Right cardiac atrium (tissue), 5 donors: ENCODE results near the gene ANKRD34A. TPM values are rescaled to one million over a fixed set of nuclear protein-coding genes. Genes with fewer than 3 reads are reported as not detected.

Experiments
- ATAC-seq, 2 donors: fragments of 200-7000 bp; cut with Tn5 transposase; one replicate each; pipeline versions ENCODE4 v1.8.0 to v1.9.1; 2020; ENCODE audit warnings: moderate library complexity in 2 of 2, mild to moderate bottlenecking in 1 of 2
- DNase-seq, 3 donors: peaks; one replicate each; pipeline ENCODE4 v3.0.0-alpha.2; 2020
- H3K27ac ChIP-seq: one replicate; pipeline ENCODE4 v1.5.1; 2013; ENCODE audit warnings: mild to moderate bottlenecking, low read length, control low read depth, moderate library complexity
- H3K27me3 ChIP-seq: one replicate; pipeline ENCODE4 v1.6.1; 2013; ENCODE audit not compliant: control insufficient read depth, insufficient read depth
- H3K4me1 ChIP-seq: one replicate; pipeline ENCODE4 v1.6.1; 2013; ENCODE audit warnings: low read length; ENCODE audit not compliant: control insufficient read depth, insufficient read depth
- H3K4me3 ChIP-seq: one replicate; pipeline ENCODE4 v1.5.1; 2013; ENCODE audit warnings: low read length, control low read depth
- H3K9me3 ChIP-seq: one replicate; pipeline ENCODE4 v1.6.1; 2013; ENCODE audit warnings: low read length; ENCODE audit not compliant: control insufficient read depth
- WGBS: extraction: QIAGEN DNeasy Blood & Tissue Kit; methylation state at CpG from one replicate; pipeline ENCODE4 v1.1.7; 2013; 5-methylcytosine and 5-hydroxymethylcytosine counted together
- intact Hi-C, 4 donors: fragments of 100-400 bp; cut with DNase I; formaldehyde crosslinking; loops; one replicate each; pipeline versions ENCODE4 v1.11.0 to v1.14.0; 2022 to 2023
- polyA plus RNA-seq: library from polyadenylated mRNA; stranded (reverse); fragments of 200-250 nt; gene quantifications from one replicate; pipeline ENCODE4 v1.2.3, GENCODE V29; 2013
- total RNA-seq, 4 donors: library from RNA; stranded (reverse); fragmentation: NEBNext Ultra II Directional; extraction: Animal tissue kit (Norgen Biotek cat#: 25700); gene quantifications; one replicate each; pipeline ENCODE4 v1.2.1, GENCODE V29; 2021
- donor health status: healthy with polysubstance abuse.
- donor health status: DM: no; HTN: yes; CAD: no.
- donor health status: DM: no; HTN: no; CAD: no.
- donor health status: DM: no; HTN: yes; CAD: no; lungs with severe emphysema.
- donor health status: DM: yes; HTN: yes; CAD: no.

Gene ANKRD34A
- total and polyA plus RNA-seq, 5 donors = 1.7 to 3.9 (median 3.6) TPM

GRCh38 chr1:145988773-145989172, 24.4 kb upstream of the ANKRD34A start:
- no peak for DNase-seq
- 56% methylated on average over 5 of the region's 5 CpGs for WGBS
- ATAC-seq = no peak
- Histone ChIP-seq H3K4me3 (no peak overlapping the region), H3K27me3 (no peaks in the 10 kb centered on the region), H3K9me3 (no peaks in the 10 kb centered on the region), H3K4me1 (peaks cover 18% of the 10 kb centered on the region), H3K27ac (peak overlapping the region; percentile 85)
- intact Hi-C loops = no loop called here

- Histone ChIP-seq H3K27ac (peak overlapping the region; percentile 64), H3K4me1 (peaks cover 20% of the 10 kb centered on the region), H3K9me3 (no peaks in the 10 kb centered on the region), H3K27me3 (no peaks in the 10 kb centered on the region), H3K4me3 (no peak overlapping the region)
- no peak for DNase-seq
- intact Hi-C loops = no loop called here
- WGBS = 96% methylated on average over 1 of the region's 1 CpG
- no peak for ATAC-seq
These were observed 23.6 kb upstream of the ANKRD34A start for GRCh38 chr1:145987926-145988325.

- ATAC-seq = no peak
- no peak overlapping the region for H3K4me3 ChIP-seq
- no peaks in the 10 kb centered on the region for H3K27me3 ChIP-seq
- peaks cover 26% of the 10 kb centered on the region for H3K4me1 ChIP-seq
- intact Hi-C loops = no loop called here
- H3K9me3 ChIP-seq = no peaks in the 10 kb centered on the region
- WGBS = 73% methylated on average over 6 of the region's 6 CpGs
- peak overlapping the region; percentile 99 for H3K27ac ChIP-seq
- DNase-seq = no peak
These were observed 22.2 kb upstream of the ANKRD34A start for GRCh38 chr1:145986551-145986950.

GRCh38 chr1:145985502-145986439, 21.4 kb upstream of the ANKRD34A start:
- peak overlapping the region; percentile 31 for H3K4me3 ChIP-seq
- H3K27ac ChIP-seq = peak overlapping the region; percentile 99
- DNase-seq (peak; percentile 59 to 83 (median 72)), ATAC-seq (peak; percentile 50 to 51)
- WGBS = 24% methylated on average over 15 of the region's 15 CpGs
- H3K4me1 ChIP-seq = peaks cover 28% of the 10 kb centered on the region
- intact Hi-C loops = no loop called here
- H3K27me3 ChIP-seq = no peaks in the 10 kb centered on the region
- H3K9me3 ChIP-seq = no peaks in the 10 kb centered on the region

- intact Hi-C loops = no loop called here
- H3K4me3 ChIP-seq = peak overlapping the region; percentile 31
- H3K27ac ChIP-seq = peak overlapping the region; percentile 99
- no peaks in the 10 kb centered on the region for H3K27me3 ChIP-seq
- peaks cover 32% of the 10 kb centered on the region for H3K4me1 ChIP-seq
- ATAC-seq (peak in 1 of 2 donors; percentile 1), DNase-seq (peak in 1 of 3 donors; percentile 20)
- WGBS = 37% methylated on average over 2 of the region's 2 CpGs
- H3K9me3 ChIP-seq = no peaks in the 10 kb centered on the region
These were observed 20.7 kb upstream of the ANKRD34A start for GRCh38 chr1:145985129-145985501.

GRCh38 chr1:145983960-145984830, 19.8 kb upstream of the ANKRD34A start:
- intact Hi-C loops = no loop called here
- H3K27me3 ChIP-seq = no peaks in the 10 kb centered on the region
- H3K4me1 ChIP-seq = peaks cover 37% of the 10 kb centered on the region
- no peaks in the 10 kb centered on the region for H3K9me3 ChIP-seq
- H3K27ac ChIP-seq = peak overlapping the region; percentile 99
- no peak for ATAC-seq
- no peak overlapping the region for H3K4me3 ChIP-seq
- DNase-seq = no peak
- 86% methylated on average over 12 of the region's 12 CpGs for WGBS

- DNase-seq (no peak), ATAC-seq (peak in 1 of 2 donors; percentile 0)
- Histone ChIP-seq H3K4me3 (no peak overlapping the region), H3K9me3 (no peaks in the 10 kb centered on the region), H3K27me3 (no peaks in the 10 kb centered on the region), H3K4me1 (peaks cover 42% of the 10 kb centered on the region), H3K27ac (peak overlapping the region; percentile 87)
- 49% methylated on average over 1 of the region's 1 CpG for WGBS
- intact Hi-C loops = no loop called here
These were observed 18.9 kb upstream of the ANKRD34A start for GRCh38 chr1:145983206-145983675.

- Histone ChIP-seq H3K9me3 (no peaks in the 10 kb centered on the region), H3K27ac (peak overlapping the region; percentile 100), H3K27me3 (no peaks in the 10 kb centered on the region), H3K4me1 (peaks cover 42% of the 10 kb centered on the region), H3K4me3 (no peak overlapping the region)
- no peak for DNase-seq
- intact Hi-C loops = no loop called here
- ATAC-seq = no peak
- 46% methylated on average over 6 of the region's 6 CpGs for WGBS
These were observed 17.8 kb upstream of the ANKRD34A start for GRCh38 chr1:145982010-145982723.

GRCh38 chr1:145980457-145980994, 16.2 kb upstream of the ANKRD34A start:
- H3K4me3 ChIP-seq = peak overlapping the region; percentile 26
- DNase-seq = no peak
- H3K4me1 ChIP-seq = peaks cover 38% of the 10 kb centered on the region
- ATAC-seq = peak; percentile 2 to 9
- WGBS = 58% methylated on average over 1 of the region's 1 CpG
- no peaks in the 10 kb centered on the region for H3K27me3 ChIP-seq
- H3K9me3 ChIP-seq = no peaks in the 10 kb centered on the region
- peak overlapping the region; percentile 100 for H3K27ac ChIP-seq
- intact Hi-C loops = no loop called here

GRCh38 chr1:145979746-145980456, 15.5 kb upstream of the ANKRD34A start:
- ATAC-seq (peak; percentile 2), DNase-seq (no peak)
- 26% methylated on average over 7 of the region's 7 CpGs for WGBS
- Histone ChIP-seq H3K27ac (peak overlapping the region; percentile 100), H3K9me3 (no peaks in the 10 kb centered on the region), H3K27me3 (no peaks in the 10 kb centered on the region), H3K4me3 (peak overlapping the region; percentile 26), H3K4me1 (peaks cover 32% of the 10 kb centered on the region)
- intact Hi-C loops = loop anchor here in 1 of 4 donors (5.0 kb wide), 1 partner anchor 32 kb away; no protein-coding TSS in a partner anchor
